AG08395 (cell line): ENCODE data around the gene TNNI2.

Source experiments
- DNase-seq: peaks from one replicate; pipeline ENCODE4 v3.0.0; 2012; ENCODE audit warnings: mixed read lengths, low spot score

TNNI2 gene

GRCh38 chr11:1834779-1835670 lies 3.8 kb upstream of the TNNI2 start, which contains the start of gene SYT8:
TSS of gene SYT8 (plus strand) at chr11:1834990. CDS start at chr11:1835106, 116 bp downstream.
- DNase-seq, result no peak

- no peak for DNase-seq
Measured at GRCh38 chr11:1835671-1836010, 3.1 kb upstream of the TNNI2 start.

- DNase-seq, result no peak
Measured at GRCh38 chr11:1836011-1836945, 2.5 kb upstream of the TNNI2 start.

GRCh38 chr11:1837171-1838076 lies 1.4 kb upstream of the TNNI2 start:
- DNase-seq, result peak; percentile 64

- no peak for DNase-seq
Measured at GRCh38 chr11:1838077-1838425, 730 bp upstream of the TNNI2 start.

GRCh38 chr11:1839204-1839923 lies 583 bp downstream of the TNNI2 start:
- no peak for DNase-seq

- no peak for DNase-seq
Measured at GRCh38 chr11:1839924-1840779, 1.4 kb downstream of the TNNI2 start.

GRCh38 chr11:1840780-1841480 lies 2.1 kb downstream of the TNNI2 start:
- no peak for DNase-seq

- DNase-seq, result no peak
Measured at GRCh38 chr11:1841511-1842148, 2.8 kb downstream of the TNNI2 start.

- no peak for DNase-seq
Measured at GRCh38 chr11:1842149-1843097, 3.6 kb downstream of the TNNI2 start.

GRCh38 chr11:1843098-1843473 lies 4.3 kb downstream of the TNNI2 start:
- no peak for DNase-seq

GRCh38 chr11:1843796-1844195 lies 5.0 kb downstream of the TNNI2 start:
- no peak for DNase-seq

- no peak for DNase-seq
Measured at GRCh38 chr11:1844221-1845094, 5.7 kb downstream of the TNNI2 start.

GRCh38 chr11:1845095-1845429 lies 6.3 kb downstream of the TNNI2 start:
- no peak for DNase-seq

- no peak for DNase-seq
Measured at GRCh38 chr11:1845561-1846452, 7.0 kb downstream of the TNNI2 start.

- DNase-seq, result no peak
Measured at GRCh38 chr11:1846453-1846932, 7.7 kb downstream of the TNNI2 start.
